WTC11 (cell line): ENCODE measurements around the gene PDXK.

Experiments used
- CREM ChIP-seq: sonication (generic); formaldehyde crosslinking; IDR thresholded peaks from 2 replicates; pipeline ENCODE4 v1.8.1; 2022; ENCODE audit warnings: mild to moderate bottlenecking, missing genetic modification reagents, moderate library complexity
- SP1 ChIP-seq: sonication (generic); formaldehyde crosslinking; conservative IDR thresholded peaks from 2 replicates; pipeline ENCODE4 v1.8.1; 2022; ENCODE audit warnings: missing genetic modification reagents
- TF ChIP-seq, protein P1 (sequence below): fragments of 200-600 bp; IDR thresholded peaks from 2 replicates; pipeline ENCODE4 v1.8.0; 2022; ENCODE audit warnings: antibody characterized with exemption

DNA sequence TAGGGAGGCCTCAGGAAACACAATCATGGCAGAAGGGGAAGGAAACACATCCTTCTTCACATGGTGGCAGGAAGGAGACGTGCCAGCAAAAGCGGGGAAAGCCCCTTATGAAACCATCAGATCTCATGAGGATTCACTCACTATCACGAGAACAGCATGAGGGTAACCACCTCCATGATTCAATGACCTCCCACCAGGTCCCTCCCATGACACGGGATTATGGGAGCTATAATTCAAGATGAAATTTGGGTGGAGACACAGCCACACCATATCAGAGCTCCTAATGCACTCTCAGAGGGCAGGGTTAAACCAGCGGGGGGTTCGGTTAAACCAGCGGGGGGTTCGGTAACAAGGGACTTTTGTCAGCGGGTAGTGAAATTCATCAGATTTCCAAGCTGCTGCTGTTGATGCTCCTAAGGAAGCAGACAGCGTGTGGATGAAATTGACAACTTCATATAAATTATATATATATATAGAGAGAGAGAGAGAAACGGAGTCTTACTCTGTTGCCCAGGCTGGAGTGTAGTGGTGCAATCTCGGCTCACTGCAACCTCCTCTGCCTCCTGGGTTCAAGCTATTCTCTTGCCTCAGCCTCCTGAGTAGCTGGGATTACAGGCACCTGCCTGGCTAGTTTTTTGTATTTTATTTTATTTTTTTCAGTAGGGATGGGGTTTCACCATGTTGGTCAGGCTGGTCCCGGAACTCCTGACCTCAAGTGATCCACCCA lies 52.9 kb downstream of the PDXK start:
- TF ChIP-seq, protein P1, sequence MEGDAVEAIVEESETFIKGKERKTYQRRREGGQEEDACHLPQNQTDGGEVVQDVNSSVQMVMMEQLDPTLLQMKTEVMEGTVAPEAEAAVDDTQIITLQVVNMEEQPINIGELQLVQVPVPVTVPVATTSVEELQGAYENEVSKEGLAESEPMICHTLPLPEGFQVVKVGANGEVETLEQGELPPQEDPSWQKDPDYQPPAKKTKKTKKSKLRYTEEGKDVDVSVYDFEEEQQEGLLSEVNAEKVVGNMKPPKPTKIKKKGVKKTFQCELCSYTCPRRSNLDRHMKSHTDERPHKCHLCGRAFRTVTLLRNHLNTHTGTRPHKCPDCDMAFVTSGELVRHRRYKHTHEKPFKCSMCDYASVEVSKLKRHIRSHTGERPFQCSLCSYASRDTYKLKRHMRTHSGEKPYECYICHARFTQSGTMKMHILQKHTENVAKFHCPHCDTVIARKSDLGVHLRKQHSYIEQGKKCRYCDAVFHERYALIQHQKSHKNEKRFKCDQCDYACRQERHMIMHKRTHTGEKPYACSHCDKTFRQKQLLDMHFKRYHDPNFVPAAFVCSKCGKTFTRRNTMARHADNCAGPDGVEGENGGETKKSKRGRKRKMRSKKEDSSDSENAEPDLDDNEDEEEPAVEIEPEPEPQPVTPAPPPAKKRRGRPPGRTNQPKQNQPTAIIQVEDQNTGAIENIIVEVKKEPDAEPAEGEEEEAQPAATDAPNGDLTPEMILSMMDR: no peak
- TF ChIP-seq CREM (no peak), SP1 (no peak)
